IMR-90 (cell line): Measurements from ENCODE around the gene MFSD12. TPM values are rescaled to one million over a fixed set of nuclear protein-coding genes. Genes with fewer than 3 reads are reported as not detected.

ENCODE experiments used
- ATAC-seq: fragments of 200-7000 bp; cut with Tn5 transposase; 2 replicates; pipeline ENCODE4 v1.9.1; 2020; ENCODE audit warnings: low read depth, mild to moderate bottlenecking, moderate library complexity
- BruUV-seq: library from RNA; stranded (reverse); fragments of 400-500 nt; replicated peaks from 2 replicates; lab custom pipeline; 2021; lab: Mats Ljungman, UMichigan
- CTCF ChIA-PET: fragments of 300-600 bp; formaldehyde crosslinking; extraction: SDS; loops from one replicate; lab custom pipeline; 2021; ENCODE audit warnings: antibody characterized with exemption; lab: Yijun Ruan, JAX
- POLR2A ChIA-PET: fragments of 300-600 bp; sonication (Branson Sonifier 250); formaldehyde crosslinking; loops from one replicate; lab custom pipeline; 2022; ENCODE audit warnings: antibody characterized with exemption; ENCODE audit not compliant: unreplicated experiment; lab: Charles Lee
- DNase-seq: peaks from one replicate; pipeline ENCODE4 v3.0.0; 2013
- H2AFZ ChIP-seq: replicated peaks from 2 replicates; pipeline ENCODE3; 2013; ENCODE audit warnings: low read length, mild to moderate bottlenecking; ENCODE audit not compliant: poor library complexity
- H2AK5ac ChIP-seq: 2 replicates; pipeline ENCODE4 v1.6.1; 2013; ENCODE audit warnings: low read depth, low read length, inconsistent platforms
- H2AK9ac ChIP-seq: replicated peaks from 2 replicates; pipeline ENCODE3; 2013; ENCODE audit warnings: mild to moderate bottlenecking, low read depth, low read length, moderate library complexity; ENCODE audit not compliant: poor library complexity
- H2BK120ac ChIP-seq: 2 replicates; pipeline ENCODE4 v1.6.1; 2013; ENCODE audit warnings: low read depth, low read length, inconsistent platforms
- H2BK15ac ChIP-seq: 3 replicates; pipeline ENCODE4 v1.6.1; 2013; ENCODE audit warnings: low read depth, low read length, inconsistent platforms
- H2BK20ac ChIP-seq: 2 replicates; pipeline ENCODE4 v1.6.1; 2013; ENCODE audit warnings: low read depth, mild to moderate bottlenecking, inconsistent platforms, low read length, moderate library complexity
- H2BK5ac ChIP-seq: 2 replicates; pipeline ENCODE4 v1.6.1; 2013; ENCODE audit warnings: mild to moderate bottlenecking, low read depth, low read length, inconsistent platforms; ENCODE audit not compliant: poor library complexity, severe bottlenecking
- H3K14ac ChIP-seq: replicated peaks from 2 replicates; pipeline ENCODE4 v1.6.1; 2013; ENCODE audit warnings: low read depth, low read length, inconsistent platforms
- H3K18ac ChIP-seq: 2 replicates; pipeline ENCODE4 v1.6.1; 2013; ENCODE audit warnings: low read depth, low read length, control low read depth
- H3K23ac ChIP-seq: 2 replicates; pipeline ENCODE4 v1.6.1; 2013; ENCODE audit warnings: low read depth, low read length, inconsistent platforms
- H3K27ac ChIP-seq: 2 replicates; pipeline ENCODE4 v1.5.1; 2013; ENCODE audit warnings: mild to moderate bottlenecking, control low read depth, low read length; ENCODE audit not compliant: insufficient read depth
- H3K27me3 ChIP-seq: 2 replicates; pipeline ENCODE4 v1.6.1; 2013; ENCODE audit warnings: low read length; ENCODE audit not compliant: control insufficient read depth, insufficient read depth
- H3K36me3 ChIP-seq: 2 replicates; pipeline ENCODE4 v1.6.1; 2013; ENCODE audit warnings: low read length, mixed read lengths; ENCODE audit not compliant: control insufficient read depth, insufficient read depth
- H3K4ac ChIP-seq: 2 replicates; pipeline ENCODE4 v1.6.1; 2013; ENCODE audit warnings: low read depth, low read length, inconsistent platforms
- H3K4me1 ChIP-seq: 2 replicates; pipeline ENCODE4 v1.6.1; 2013; ENCODE audit warnings: low read length, mixed read lengths; ENCODE audit not compliant: control insufficient read depth, insufficient read depth
- H3K4me2 ChIP-seq: 2 replicates; pipeline ENCODE4 v1.6.1; 2013; ENCODE audit warnings: low read depth, mild to moderate bottlenecking, control low read depth, low read length, moderate library complexity
- H3K4me3 ChIP-seq: 2 replicates; pipeline ENCODE4 v1.5.1; 2013; ENCODE audit warnings: low read depth, mild to moderate bottlenecking, control low read depth, low read length, moderate library complexity; ENCODE audit not compliant: insufficient read depth
- H3K56ac ChIP-seq: 2 replicates; pipeline ENCODE4 v1.6.1; 2013; ENCODE audit warnings: low read length, inconsistent platforms; ENCODE audit not compliant: insufficient read depth; ENCODE audit errors: extremely low read depth
- H3K79me1 ChIP-seq, 2 experiments: 2 replicates each; pipeline ENCODE4 v1.6.1; 2013; ENCODE audit warnings: low read length in 2 of 2, inconsistent platforms in 1 of 2, low read depth in 1 of 2
- H3K9ac ChIP-seq: 2 replicates; pipeline ENCODE4 v1.6.1; 2013; ENCODE audit warnings: low read depth, low read length, control low read depth
- H3K9me1 ChIP-seq: 2 replicates; pipeline ENCODE4 v1.6.1; 2013; ENCODE audit warnings: low read length, inconsistent platforms; ENCODE audit not compliant: insufficient read depth
- H3K9me3 ChIP-seq: 2 replicates; pipeline ENCODE4 v1.6.1; 2013; ENCODE audit warnings: low read length; ENCODE audit not compliant: control insufficient read depth, insufficient read depth
- H4K20me1 ChIP-seq: 2 replicates; pipeline ENCODE4 v1.6.1; 2013; ENCODE audit warnings: low read length, inconsistent platforms; ENCODE audit not compliant: insufficient read depth
- H4K5ac ChIP-seq: 2 replicates; pipeline ENCODE4 v1.6.1; 2013; ENCODE audit warnings: mild to moderate bottlenecking, low read depth, low read length, control low read depth
- H4K8ac ChIP-seq, 2 experiments: 2 replicates each; pipeline ENCODE4 v1.6.1; 2013; ENCODE audit warnings: low read depth in 2 of 2, low read length in 2 of 2, control low read depth in 1 of 2, inconsistent platforms in 1 of 2
- H4K91ac ChIP-seq: 2 replicates; pipeline ENCODE4 v1.6.1; 2013; ENCODE audit warnings: low read depth, low read length, inconsistent platforms; ENCODE audit not compliant: insufficient read depth
- BHLHE40 ChIP-seq: fragments of 150-350 bp; IDR thresholded peaks from 2 replicates; pipeline ENCODE4 v1.6.1; 2016; ENCODE audit warnings: mild to moderate bottlenecking, low read depth, low read length
- CEBPB ChIP-seq: IDR thresholded peaks from 2 replicates; pipeline ENCODE4 v1.6.1; 2012; ENCODE audit warnings: low read depth, low read length, improper control_type of control experiment
- CHD1 ChIP-seq: IDR thresholded peaks from 2 replicates; pipeline ENCODE4 v1.6.1; 2012; ENCODE audit warnings: low read depth, low read length, improper control_type of control experiment
- FOS ChIP-seq: fragments of 150-350 bp; IDR thresholded peaks from 2 replicates; pipeline ENCODE4 v1.6.1; 2016; ENCODE audit warnings: low read depth, low read length
- MAFK ChIP-seq: IDR thresholded peaks from 2 replicates; pipeline ENCODE4 v1.6.1; 2012; ENCODE audit warnings: low read depth, low read length, improper control_type of control experiment
- MAZ ChIP-seq: IDR thresholded peaks from 2 replicates; pipeline ENCODE4 v1.6.1; 2012; ENCODE audit warnings: low read depth, mild to moderate bottlenecking, low read length, improper control_type of control experiment, moderate library complexity, borderline replicate concordance
- MXI1 ChIP-seq: IDR thresholded peaks from 2 replicates; pipeline ENCODE4 v1.6.1; 2012; ENCODE audit warnings: low read depth, mild to moderate bottlenecking, low read length, moderate library complexity, borderline replicate concordance
- NFE2L2 ChIP-seq: fragments of 150-350 bp; IDR thresholded peaks from 2 replicates; pipeline ENCODE4 v1.6.1; 2016; ENCODE audit warnings: low read depth, mild to moderate bottlenecking, low read length
- POLR2A ChIP-seq: IDR thresholded peaks from 2 replicates; pipeline ENCODE4 v1.6.1; 2012; ENCODE audit warnings: mild to moderate bottlenecking, low read depth, low read length
- RAD21 ChIP-seq: IDR thresholded peaks from 2 replicates; pipeline ENCODE4 v1.6.1; 2012; ENCODE audit warnings: low read length, improper control_type of control experiment
- RCOR1 ChIP-seq: IDR thresholded peaks from 2 replicates; pipeline ENCODE4 v1.6.1; 2012; ENCODE audit warnings: mild to moderate bottlenecking, low read length, improper control_type of control experiment; ENCODE audit not compliant: insufficient replicate concordance
- RFX5 ChIP-seq: IDR thresholded peaks from 2 replicates; pipeline ENCODE4 v1.8.0; 2012; ENCODE audit warnings: low read depth, mild to moderate bottlenecking, low read length, moderate library complexity
- SMC3 ChIP-seq: fragments of 150-350 bp; IDR thresholded peaks from 2 replicates; pipeline ENCODE4 v1.6.1; 2016; ENCODE audit warnings: low read depth, mild to moderate bottlenecking, antibody characterized with exemption, low read length, moderate library complexity
- WGBS, 2 experiments: methylation state at CpG; one replicate each; pipeline versions ENCODE4 v1.1.5 to v1.1.7; 2013; ENCODE audit warnings: missing lambda C conversion rate in 2 of 2; ENCODE audit not compliant: insufficient read length in 1 of 2; ENCODE audit errors: extremely low coverage in 2 of 2; 5-methylcytosine and 5-hydroxymethylcytosine counted together
- dilution Hi-C: fragments of 300-500 bp; cut with HindIII; formaldehyde crosslinking; loops from one replicate; pipeline ENCODE4 v1.14.3; 2018; ENCODE audit warnings: low sequenced_read_pairs; ENCODE audit not compliant: unreplicated experiment
- in situ Hi-C: fragments of 300-500 bp; cut with MboI; formaldehyde crosslinking; loops from 3 replicates; pipeline ENCODE4 v1.14.3; 2019; ENCODE audit warnings: low sequenced_read_pairs, inconsistent platforms, mixed read lengths
- intact Hi-C: fragments of 100-400 bp; cut with micrococcal nuclease; formaldehyde crosslinking; loops from 2 replicates; pipeline ENCODE4 v1.10.0; 2022
- polyA plus RNA-seq, 3 experiments: library from polyadenylated mRNA; depleted of rRNA; stranded (reverse); fragments of >200 nt; gene quantifications; 2 replicates each; pipeline ENCODE4 v1.2.3, GENCODE V29; 2012; ENCODE audit warnings: low replicate concordance in 1 of 3
- total RNA-seq: library from RNA; depleted of rRNA; stranded (reverse); fragments of >200 nt; gene quantifications from 2 replicates; pipeline ENCODE4 v1.2.3, GENCODE V29; 2012
- TF ChIP-seq, protein P1 (sequence below): fragments of 150-350 bp; IDR thresholded peaks from 2 replicates; pipeline ENCODE4 v1.6.1; 2017; ENCODE audit warnings: mild to moderate bottlenecking, antibody characterized with exemption, low read length, low read depth
- TF ChIP-seq, protein P2 (sequence below): fragments of 150-350 bp; IDR thresholded peaks from 2 replicates; pipeline ENCODE4 v1.6.1; 2016; ENCODE audit warnings: low read depth, mild to moderate bottlenecking, low read length, moderate library complexity, borderline replicate concordance

Gene MFSD12
- total and polyA plus RNA-seq, 2 of the 4 experiments (the other 2 are of a cell fraction), result 20.4 to 77.2 TPM

- TF ChIP-seq CHD1, result no peak
These were observed 6.2 kb downstream of the MFSD12 start (continued) for GRCh38 chr19:3550947-3551791.

DNA sequence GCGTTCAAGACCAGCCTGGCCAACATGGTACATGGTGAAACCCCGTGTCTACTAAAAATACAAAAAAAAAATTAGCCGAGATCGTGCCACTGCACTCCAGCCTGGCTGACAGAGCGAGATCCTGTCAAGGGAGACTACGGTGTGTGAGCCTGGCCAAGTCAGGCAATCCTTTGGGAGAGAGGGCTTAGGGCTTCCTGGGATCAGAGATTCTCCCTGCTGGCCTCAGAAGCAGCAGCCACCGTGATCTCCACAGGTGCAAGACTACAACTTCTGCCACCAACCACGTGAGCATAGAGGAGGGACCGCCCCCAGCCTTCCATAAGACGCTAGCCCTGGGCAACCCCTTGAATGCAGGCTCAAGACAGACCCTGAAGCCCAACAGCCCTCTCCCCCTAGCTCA, 7.6 kb downstream of the MFSD12 start:
- in situ Hi-C loops (no loop called here), dilution Hi-C loops (no loop called here), intact Hi-C loops (no loop called here)
- no peak overlapping the region for H3K4me3 ChIP-seq
- H3K4ac ChIP-seq, result no peak overlapping the region
- H3K18ac ChIP-seq, result no peak overlapping the region
- ATAC-seq, result no peak
- ChIA-PET POLR2A (no interaction called here), CTCF (no interaction called here)
- H3K79me1 ChIP-seq, result peaks cover 14 to 46% of the 10 kb centered on the region in 2 experiments
- no peak for DNase-seq
- 93% methylated on average over 5 of the region's 10 CpGs; no CpG with 5 or more reads in 1 of the 2 experiments for WGBS, 2 experiments
- no peak overlapping the region for H4K5ac ChIP-seq
- no peak overlapping the region for H2AFZ ChIP-seq
- no peak overlapping the region for H3K23ac ChIP-seq
- H2AK9ac ChIP-seq, result no peak overlapping the region
- peaks cover 5% of the 10 kb centered on the region for H3K4me1 ChIP-seq
- no peaks in the 10 kb centered on the region for H3K9me1 ChIP-seq
- no peak overlapping the region for H2BK5ac ChIP-seq
- no peak overlapping the region for H3K56ac ChIP-seq
- H3K4me2 ChIP-seq, result no peak overlapping the region
- no peak overlapping the region for H2BK120ac ChIP-seq
- H3K36me3 ChIP-seq, result peaks cover 26% of the 10 kb centered on the region
- peaks cover 40% of the 10 kb centered on the region for H4K20me1 ChIP-seq
- H2BK20ac ChIP-seq, result no peak overlapping the region
- no peak overlapping the region for H2BK15ac ChIP-seq
- BruUV-seq, result no TSS peak
- no peak overlapping the region for H4K8ac ChIP-seq
- no peak overlapping the region for H3K9ac ChIP-seq
- no peak overlapping the region for H3K27ac ChIP-seq
- H4K91ac ChIP-seq, result no peak overlapping the region
- no peaks in the 10 kb centered on the region for H3K9me3 ChIP-seq
- H3K27me3 ChIP-seq, result no peaks in the 10 kb centered on the region
- no peak overlapping the region for H3K14ac ChIP-seq
- H2AK5ac ChIP-seq, result no peak overlapping the region
- TF ChIP-seq MXI1 (no peak), RCOR1 (no peak), BHLHE40 (no peak), FOS (no peak), RAD21 (no peak), POLR2A (no peak), SMC3 (no peak), MAFK (no peak), CEBPB (no peak), RFX5 (no peak), NFE2L2 (no peak), MAZ (no peak), CHD1 (no peak)
- TF ChIP-seq, protein P1, sequence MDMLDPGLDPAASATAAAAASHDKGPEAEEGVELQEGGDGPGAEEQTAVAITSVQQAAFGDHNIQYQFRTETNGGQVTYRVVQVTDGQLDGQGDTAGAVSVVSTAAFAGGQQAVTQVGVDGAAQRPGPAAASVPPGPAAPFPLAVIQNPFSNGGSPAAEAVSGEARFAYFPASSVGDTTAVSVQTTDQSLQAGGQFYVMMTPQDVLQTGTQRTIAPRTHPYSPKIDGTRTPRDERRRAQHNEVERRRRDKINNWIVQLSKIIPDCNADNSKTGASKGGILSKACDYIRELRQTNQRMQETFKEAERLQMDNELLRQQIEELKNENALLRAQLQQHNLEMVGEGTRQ, result no peak
- TF ChIP-seq, protein P2, sequence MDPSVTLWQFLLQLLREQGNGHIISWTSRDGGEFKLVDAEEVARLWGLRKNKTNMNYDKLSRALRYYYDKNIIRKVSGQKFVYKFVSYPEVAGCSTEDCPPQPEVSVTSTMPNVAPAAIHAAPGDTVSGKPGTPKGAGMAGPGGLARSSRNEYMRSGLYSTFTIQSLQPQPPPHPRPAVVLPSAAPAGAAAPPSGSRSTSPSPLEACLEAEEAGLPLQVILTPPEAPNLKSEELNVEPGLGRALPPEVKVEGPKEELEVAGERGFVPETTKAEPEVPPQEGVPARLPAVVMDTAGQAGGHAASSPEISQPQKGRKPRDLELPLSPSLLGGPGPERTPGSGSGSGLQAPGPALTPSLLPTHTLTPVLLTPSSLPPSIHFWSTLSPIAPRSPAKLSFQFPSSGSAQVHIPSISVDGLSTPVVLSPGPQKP, result no peak
